Ishikawa (cell line): Measurements from ENCODE around the gene HOXA10.

ENCODE experiments used
- CEBPB ChIP-seq: IDR thresholded peaks from 2 replicates; pipeline ENCODE4 v1.6.1; 2012
- EGR1 ChIP-seq: IDR thresholded peaks from 2 replicates; pipeline ENCODE4 v1.6.1; 2012
- EP300 ChIP-seq: IDR thresholded peaks from 2 replicates; pipeline ENCODE4 v1.6.1; 2012; ENCODE audit warnings: borderline replicate concordance
- NFIC ChIP-seq: IDR thresholded peaks from 2 replicates; pipeline ENCODE4 v1.6.1; 2012
- RAD21 ChIP-seq: IDR thresholded peaks from 2 replicates; pipeline ENCODE4 v1.6.1; 2012; ENCODE audit warnings: low read depth
- ZBTB7A ChIP-seq: IDR thresholded peaks from 2 replicates; pipeline ENCODE4 v1.6.1; 2012; ENCODE audit warnings: low read depth

DNA sequence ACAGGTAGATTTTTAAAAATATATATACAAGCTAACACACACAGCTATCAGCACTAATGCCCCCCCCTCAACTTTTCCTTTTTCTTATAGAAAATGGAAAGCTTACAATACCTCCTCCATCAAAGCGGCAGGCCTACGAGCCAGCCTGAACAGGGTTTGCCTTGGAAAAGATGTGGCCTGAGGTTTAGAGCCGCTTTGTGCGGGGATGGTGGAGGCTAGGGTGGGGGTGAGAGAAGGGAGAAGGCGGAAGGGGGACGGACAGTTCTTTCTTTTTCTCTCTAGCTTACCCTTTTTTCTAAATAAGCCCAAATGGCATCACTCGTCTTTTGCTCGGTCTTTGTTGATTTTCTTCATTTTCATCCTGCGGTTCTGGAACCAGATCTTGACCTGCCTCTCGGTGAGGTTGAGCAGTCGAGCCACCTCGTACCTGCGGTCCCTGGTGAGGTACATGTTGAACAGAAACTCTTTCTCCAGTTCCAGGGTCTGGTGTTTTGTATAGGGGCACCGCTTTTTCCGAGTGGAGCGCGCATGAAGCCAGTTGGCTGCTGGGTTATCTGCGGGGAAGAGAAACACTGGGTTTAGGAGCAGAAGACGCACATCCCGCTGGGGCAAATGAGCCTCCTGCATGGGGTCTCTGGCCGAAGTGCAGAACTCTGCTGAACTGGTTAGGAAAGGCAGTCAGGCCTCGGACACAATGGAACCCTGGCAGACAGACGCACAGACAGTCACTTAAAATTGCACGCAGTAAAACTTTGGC is 10.7 kb downstream of the HOXA10 start:
- TF ChIP-seq RAD21 (no peak), CEBPB (no peak), ZBTB7A (no peak), NFIC (no peak), EGR1 (no peak), EP300 (no peak)
